Ishikawa (cell line): ENCODE results near the gene LSM10.

ENCODE experiments used
- CEBPB ChIP-seq: IDR thresholded peaks from 2 replicates; pipeline ENCODE4 v1.6.1; 2012
- EGR1 ChIP-seq: IDR thresholded peaks from 2 replicates; pipeline ENCODE4 v1.6.1; 2012
- EP300 ChIP-seq: IDR thresholded peaks from 2 replicates; pipeline ENCODE4 v1.6.1; 2012; ENCODE audit warnings: borderline replicate concordance
- FOXM1 ChIP-seq: IDR thresholded peaks from 2 replicates; pipeline ENCODE4 v1.6.1; 2012; ENCODE audit warnings: low read depth, borderline replicate concordance
- RAD21 ChIP-seq: IDR thresholded peaks from 2 replicates; pipeline ENCODE4 v1.6.1; 2012; ENCODE audit warnings: low read depth
- REST ChIP-seq: IDR thresholded peaks from 2 replicates; pipeline ENCODE4 v1.6.1; 2012; ENCODE audit warnings: low read depth, mild to moderate bottlenecking
- TAF1 ChIP-seq: IDR thresholded peaks from 2 replicates; pipeline ENCODE4 v1.6.1; 2012; ENCODE audit warnings: low read depth, mild to moderate bottlenecking
- TCF12 ChIP-seq: IDR thresholded peaks from 2 replicates; pipeline ENCODE4 v1.6.1; 2012; ENCODE audit warnings: low read depth
- ZBTB7A ChIP-seq: IDR thresholded peaks from 2 replicates; pipeline ENCODE4 v1.6.1; 2012; ENCODE audit warnings: low read depth

GRCh38 chr1:36420836-36421317 is 23.2 kb upstream of the LSM10 start:
- TF ChIP-seq RAD21 = peak; percentile 98
- no peak for TF ChIP-seq EGR1
- no peak for TF ChIP-seq EP300
- TF ChIP-seq TCF12 = no peak
- no peak for TF ChIP-seq REST
- TF ChIP-seq ZBTB7A = no peak
- no peak for TF ChIP-seq TAF1
- TF ChIP-seq FOXM1 = no peak
- no peak for TF ChIP-seq CEBPB
